HepG2 (cell line): Measurements from ENCODE around the gene SPHK2. TPM values are rescaled to one million over a fixed set of nuclear protein-coding genes. Genes with fewer than 3 reads are reported as not detected.

Experiments
- AHR ChIP-seq: IDR thresholded peaks from 2 replicates; pipeline ENCODE4 v1.6.1; 2018; ENCODE audit warnings: missing genetic modification reagents, missing compliant biosample characterization
- GATAD1 ChIP-seq: IDR thresholded peaks from 2 replicates; pipeline ENCODE4 v1.6.1; 2016; ENCODE audit warnings: missing genetic modification reagents, missing compliant biosample characterization
- GFI1 ChIP-seq: sonication (generic); formaldehyde crosslinking; IDR thresholded peaks from 2 replicates; pipeline ENCODE4 v1.5.0; 2020; ENCODE audit warnings: missing genetic modification reagents, mild to moderate bottlenecking, borderline replicate concordance
- IKZF5 ChIP-seq: IDR thresholded peaks from 2 replicates; pipeline ENCODE4 v1.6.1; 2018; ENCODE audit warnings: missing genetic modification reagents, mild to moderate bottlenecking, missing compliant biosample characterization
- KDM6A ChIP-seq: IDR thresholded peaks from 2 replicates; pipeline ENCODE4 v1.6.1; 2016; ENCODE audit warnings: low read depth
- KLF6 ChIP-seq: IDR thresholded peaks from 2 replicates; pipeline ENCODE4 v1.8.0; 2016; ENCODE audit warnings: missing biosample characterization, missing genetic modification reagents
- MIER3 ChIP-seq: IDR thresholded peaks from 2 replicates; pipeline ENCODE4 v1.6.1; 2016; ENCODE audit warnings: missing compliant biosample characterization, borderline replicate concordance
- MTA3 ChIP-seq: sonication (generic); formaldehyde crosslinking; IDR thresholded peaks from 2 replicates; pipeline ENCODE4 v1.4.0; 2020; ENCODE audit warnings: missing genetic modification reagents
- NFYC ChIP-seq: IDR thresholded peaks from 2 replicates; pipeline ENCODE4 v1.6.1; 2016; ENCODE audit warnings: missing genetic modification reagents, missing compliant biosample characterization
- PLRG1 ChIP-seq: fragments of 450-650 bp; conservative IDR thresholded peaks from 2 replicates; pipeline ENCODE4 v1.6.1; 2016
- SALL1 ChIP-seq: sonication (generic); formaldehyde crosslinking; IDR thresholded peaks from 2 replicates; pipeline ENCODE4 v1.8.0; 2022; ENCODE audit warnings: mild to moderate bottlenecking, missing genetic modification reagents
- TBP ChIP-seq: sonication (generic); formaldehyde crosslinking; IDR thresholded peaks from 2 replicates; pipeline ENCODE4 v1.5.0; 2020; ENCODE audit warnings: missing genetic modification reagents
- TSC22D2 ChIP-seq: sonication (generic); formaldehyde crosslinking; IDR thresholded peaks from 2 replicates; pipeline ENCODE4 v1.5.1; 2020; ENCODE audit warnings: missing genetic modification reagents, mild to moderate bottlenecking, borderline replicate concordance
- ZBTB8A ChIP-seq: sonication (generic); formaldehyde crosslinking; IDR thresholded peaks from 2 replicates; pipeline ENCODE4 v1.4.0; 2020; ENCODE audit warnings: mild to moderate bottlenecking, low read depth, missing genetic modification reagents, borderline replicate concordance
- ZFP62 ChIP-seq: sonication (generic); formaldehyde crosslinking; IDR thresholded peaks from 2 replicates; pipeline ENCODE4 v1.4.0; 2020; ENCODE audit warnings: missing genetic modification reagents
- ZNF18 ChIP-seq: sonication (generic); formaldehyde crosslinking; IDR thresholded peaks from 2 replicates; pipeline ENCODE4 v1.8.0; 2022; ENCODE audit warnings: mild to moderate bottlenecking, missing genetic modification reagents; ENCODE audit not compliant: insufficient replicate concordance
- ZNF317 ChIP-seq: sonication (generic); formaldehyde crosslinking; IDR thresholded peaks from 2 replicates; pipeline ENCODE4 v1.5.0; 2020; ENCODE audit warnings: mild to moderate bottlenecking, missing genetic modification reagents
- ZNF329 ChIP-seq: sonication (generic); formaldehyde crosslinking; IDR thresholded peaks from 2 replicates; pipeline ENCODE4 v1.9.0; 2021; ENCODE audit warnings: low read depth, mild to moderate bottlenecking, missing genetic modification reagents
- ZNF451 ChIP-seq: sonication (generic); formaldehyde crosslinking; IDR thresholded peaks from 2 replicates; pipeline ENCODE4 v1.5.0; 2020; ENCODE audit warnings: mild to moderate bottlenecking, missing genetic modification reagents
- ZNF569 ChIP-seq: sonication (generic); formaldehyde crosslinking; IDR thresholded peaks from 2 replicates; pipeline ENCODE4 v1.5.0; 2020; ENCODE audit warnings: mild to moderate bottlenecking, missing genetic modification reagents, moderate library complexity, borderline replicate concordance
- ZSCAN29 ChIP-seq: sonication (generic); formaldehyde crosslinking; conservative IDR thresholded peaks from 2 replicates; pipeline ENCODE4 v1.4.0; 2020; ENCODE audit warnings: mild to moderate bottlenecking, missing genetic modification reagents
- polyA plus RNA-seq, 8 experiments: library from polyadenylated mRNA; depleted of rRNA in 3 of 8; stranded (reverse) in 7 of 8; unstranded in 1 of 8; fragments of >200 nt; fragmentation: Illumina TruSeq in 4 of 8; extraction: Trizol in 4 of 8; gene quantifications; 2 replicates each; pipeline versions ENCODE4 v1.2.1 to v1.2.3, GENCODE V29; 2011 to 2016; ENCODE audit warnings: low read depth in 4 of 8, missing spikeins in 1 of 8, mixed read lengths in 1 of 8; ENCODE audit not compliant: insufficient read depth in 1 of 8
- total RNA-seq, 5 experiments: library from RNA; depleted of rRNA; stranded (reverse); fragments of >200 nt; fragmentation: Illumina TruSeq; extraction: Trizol; gene quantifications; 2 replicates each; pipeline ENCODE4 v1.2.3, GENCODE V29; 2016; ENCODE audit warnings: low read depth in 1 of 5
- TF ChIP-seq, protein P1 (sequence below): sonication (generic); formaldehyde crosslinking; IDR thresholded peaks from 2 replicates; pipeline ENCODE4 v1.5.0; 2020; ENCODE audit warnings: mild to moderate bottlenecking, missing genetic modification reagents, borderline replicate concordance
- TF ChIP-seq, protein P2 (sequence below): sonication (generic); formaldehyde crosslinking; IDR thresholded peaks from 2 replicates; pipeline ENCODE4 v1.4.0; 2020; ENCODE audit warnings: mild to moderate bottlenecking, missing genetic modification reagents

Gene SPHK2
- total and polyA plus RNA-seq, 2 of the 13 experiments (the other 11 are each of a cell fraction or from before 2014, with no cell fraction given), result 2.9 to 14.4 TPM

DNA sequence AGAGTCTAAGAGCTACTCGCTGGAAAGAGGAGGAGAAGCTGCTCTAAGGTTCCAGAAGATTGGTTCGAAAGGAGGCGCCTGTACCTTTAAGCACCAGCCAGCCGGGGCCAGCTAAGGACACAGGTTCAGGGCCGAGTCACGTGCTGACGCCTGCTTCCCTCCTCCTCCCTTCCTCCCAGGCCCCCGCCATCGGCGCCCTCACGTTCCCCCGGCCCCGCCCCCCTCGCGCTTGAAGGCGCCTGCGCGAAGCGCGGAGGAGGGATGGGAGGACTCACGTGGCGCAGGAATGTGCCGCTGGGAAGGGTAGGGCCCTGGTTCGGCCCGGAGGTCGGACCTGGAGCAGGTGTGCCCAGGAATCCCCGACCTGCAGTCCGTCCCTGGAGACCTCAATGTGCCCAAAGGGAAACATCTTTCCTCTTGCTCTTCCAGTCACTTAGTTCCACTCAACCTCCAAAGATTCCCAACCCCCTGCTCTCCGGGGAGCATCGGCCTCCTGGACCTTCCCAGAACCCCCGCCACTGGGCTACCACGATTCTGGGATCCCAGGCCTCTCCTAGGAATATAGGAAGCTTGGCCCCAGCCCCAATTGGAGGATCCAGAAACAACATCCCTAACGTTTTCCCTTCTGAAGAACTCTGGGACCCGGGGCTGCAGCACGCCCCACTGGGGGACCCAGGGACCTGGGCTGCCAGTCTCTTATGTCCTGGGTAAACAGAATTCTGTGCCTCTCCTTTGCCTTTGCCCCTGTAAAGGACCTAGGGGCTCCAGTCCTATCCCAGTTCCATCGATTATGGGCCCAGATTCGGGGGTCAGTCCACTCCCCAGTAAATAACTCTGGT is 15.3 kb downstream of the SPHK2 start (continued):
- TF ChIP-seq MIER3 (CRISPR knock-in tag), result peak; percentile 81; the same call in 1 of the 2 replicates
- peak; percentile 41; the same call in 1 of the 2 replicates for TF ChIP-seq NFYC
- TF ChIP-seq KDM6A (CRISPR knock-in tag), result no peak
- TF ChIP-seq ZNF451 (CRISPR knock-in tag), result no peak
- peak; percentile 69; the same call in 1 of the 2 replicates for TF ChIP-seq AHR
- no peak for TF ChIP-seq MTA3 (CRISPR knock-in tag)
- TF ChIP-seq ZNF569, result no peak
- TF ChIP-seq, protein P1, sequence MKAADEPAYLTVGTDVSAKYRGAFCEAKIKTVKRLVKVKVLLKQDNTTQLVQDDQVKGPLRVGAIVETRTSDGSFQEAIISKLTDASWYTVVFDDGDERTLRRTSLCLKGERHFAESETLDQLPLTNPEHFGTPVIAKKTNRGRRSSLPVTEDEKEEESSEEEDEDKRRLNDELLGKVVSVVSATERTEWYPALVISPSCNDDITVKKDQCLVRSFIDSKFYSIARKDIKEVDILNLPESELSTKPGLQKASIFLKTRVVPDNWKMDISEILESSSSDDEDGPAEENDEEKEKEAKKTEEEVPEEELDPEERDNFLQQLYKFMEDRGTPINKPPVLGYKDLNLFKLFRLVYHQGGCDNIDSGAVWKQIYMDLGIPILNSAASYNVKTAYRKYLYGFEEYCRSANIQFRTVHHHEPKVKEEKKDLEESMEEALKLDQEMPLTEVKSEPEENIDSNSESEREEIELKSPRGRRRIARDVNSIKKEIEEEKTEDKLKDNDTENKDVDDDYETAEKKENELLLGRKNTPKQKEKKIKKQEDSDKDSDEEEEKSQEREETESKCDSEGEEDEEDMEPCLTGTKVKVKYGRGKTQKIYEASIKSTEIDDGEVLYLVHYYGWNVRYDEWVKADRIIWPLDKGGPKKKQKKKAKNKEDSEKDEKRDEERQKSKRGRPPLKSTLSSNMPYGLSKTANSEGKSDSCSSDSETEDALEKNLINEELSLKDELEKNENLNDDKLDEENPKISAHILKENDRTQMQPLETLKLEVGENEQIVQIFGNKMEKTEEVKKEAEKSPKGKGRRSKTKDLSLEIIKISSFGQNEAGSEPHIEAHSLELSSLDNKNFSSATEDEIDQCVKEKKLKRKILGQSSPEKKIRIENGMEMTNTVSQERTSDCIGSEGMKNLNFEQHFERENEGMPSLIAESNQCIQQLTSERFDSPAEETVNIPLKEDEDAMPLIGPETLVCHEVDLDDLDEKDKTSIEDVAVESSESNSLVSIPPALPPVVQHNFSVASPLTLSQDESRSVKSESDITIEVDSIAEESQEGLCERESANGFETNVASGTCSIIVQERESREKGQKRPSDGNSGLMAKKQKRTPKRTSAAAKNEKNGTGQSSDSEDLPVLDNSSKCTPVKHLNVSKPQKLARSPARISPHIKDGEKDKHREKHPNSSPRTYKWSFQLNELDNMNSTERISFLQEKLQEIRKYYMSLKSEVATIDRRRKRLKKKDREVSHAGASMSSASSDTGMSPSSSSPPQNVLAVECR, result peak; percentile 78; the same call in 1 of the 2 replicates
- TF ChIP-seq ZNF18 (CRISPR knock-in tag), result no peak
- peak; percentile 60; the same call in 1 of the 2 replicates for TF ChIP-seq GATAD1 (CRISPR knock-in tag)
- TF ChIP-seq ZFP62 (CRISPR knock-in tag), result no peak
- peak; percentile 54; the same call in 1 of the 2 replicates for TF ChIP-seq GFI1 (CRISPR knock-in tag)
- TF ChIP-seq TSC22D2 (CRISPR knock-in tag), result no peak
- no peak for TF ChIP-seq TBP (CRISPR knock-in tag)
- no peak for TF ChIP-seq KLF6 (CRISPR knock-in tag)
- no peak for TF ChIP-seq ZNF329 (CRISPR knock-in tag)
- peak; percentile 69; the same call in 1 of the 2 replicates for TF ChIP-seq SALL1 (CRISPR knock-in tag)
- TF ChIP-seq ZBTB8A (CRISPR knock-in tag), result no peak
- TF ChIP-seq ZSCAN29 (CRISPR knock-in tag), result no peak
- TF ChIP-seq, protein P2, sequence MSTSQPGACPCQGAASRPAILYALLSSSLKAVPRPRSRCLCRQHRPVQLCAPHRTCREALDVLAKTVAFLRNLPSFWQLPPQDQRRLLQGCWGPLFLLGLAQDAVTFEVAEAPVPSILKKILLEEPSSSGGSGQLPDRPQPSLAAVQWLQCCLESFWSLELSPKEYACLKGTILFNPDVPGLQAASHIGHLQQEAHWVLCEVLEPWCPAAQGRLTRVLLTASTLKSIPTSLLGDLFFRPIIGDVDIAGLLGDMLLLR (CRISPR knock-in tag), result no peak
- peak; percentile 45 for TF ChIP-seq IKZF5 (CRISPR knock-in tag)
- no peak for TF ChIP-seq PLRG1
- no peak for TF ChIP-seq ZNF317 (CRISPR knock-in tag)
